Transverse colon (tissue), 4 donors: ENCODE results near the gene DAPL1. TPM values are rescaled to one million over a fixed set of nuclear protein-coding genes. Genes with fewer than 3 reads are reported as not detected.

Experiments
- DNase-seq: peaks from one replicate; pipeline ENCODE4 v3.0.0-alpha.2; 2019
- H3K27ac ChIP-seq, 4 donors: fragments of 200-600 bp; sonication (generic); 2 replicates each; pipeline ENCODE4 v1.5.1; 2016 to 2018; ENCODE audit warnings: inconsistent platforms in 4 of 4
- H3K27me3 ChIP-seq: fragments of 200-600 bp; sonication (generic); 2 replicates; pipeline ENCODE4 v1.5.1; 2017; ENCODE audit warnings: inconsistent platforms
- H3K36me3 ChIP-seq, 4 donors: fragments of 200-600 bp; sonication (generic); 2 replicates each; pipeline ENCODE4 v1.5.1; 2017 to 2019; ENCODE audit warnings: inconsistent platforms in 4 of 4
- H3K4me1 ChIP-seq, 4 donors: fragments of 200-600 bp; sonication (generic); 2 replicates each; pipeline ENCODE4 v1.5.1; 2017 to 2020; ENCODE audit warnings: inconsistent platforms in 4 of 4
- H3K4me3 ChIP-seq, 4 donors: fragments of 200-600 bp; sonication (generic); 1 replicate in 1 of 4; 2 replicates in 3 of 4; pipeline versions ENCODE4 v1.5.1 to v1.6.1; 2017 to 2019; ENCODE audit warnings: inconsistent platforms in 4 of 4
- H3K9me3 ChIP-seq, 2 donors: fragments of 200-600 bp; sonication (generic); 2 replicates each; pipeline ENCODE4 v1.5.1; 2017 to 2019; ENCODE audit warnings: inconsistent platforms in 2 of 2
- EP300 ChIP-seq: sonication (generic); formaldehyde crosslinking; IDR thresholded peaks from one replicate; pipeline ENCODE4 v1.6.1; 2017; ENCODE audit warnings: antibody characterized with exemption, low read depth
- POLR2A ChIP-seq: fragments of 450-650 bp; IDR thresholded peaks from one replicate; pipeline ENCODE4 v1.6.1; 2016; ENCODE audit warnings: antibody characterized with exemption, mild to moderate bottlenecking, moderate library complexity
- POLR2AphosphoS5 ChIP-seq, 3 donors: sonication (generic); formaldehyde crosslinking; IDR thresholded peaks; one replicate each; pipeline ENCODE4 v1.6.1; 2016; ENCODE audit warnings: antibody characterized with exemption in 3 of 3
- WGBS, 2 donors: methylation state at CpG; one replicate each; pipeline ENCODE4 v1.1.5; 2018; ENCODE audit warnings: low coverage in 1 of 2; 5-methylcytosine and 5-hydroxymethylcytosine counted together
- in situ Hi-C, 4 donors: fragments of 200-750 bp; cut with MboI; loops; one replicate each; pipeline versions ENCODE4 v1.15.0 to v1.15.1; 2017; ENCODE audit warnings: low sequenced_read_pairs in 3 of 4, low pct_ligation_motif_present in 1 of 4, low pct_unique_long_range_greater_than_20kb in 1 of 4
- intact Hi-C: fragments of 100-400 bp; cut with DNase I; formaldehyde crosslinking; loops from one replicate; pipeline ENCODE4 v1.15.1; 2023; ENCODE audit warnings: low total_unique reads
- total RNA-seq, 4 donors: library from RNA; depleted of rRNA; stranded (reverse); fragments of >200 nt; gene quantifications; one replicate each; pipeline ENCODE4 v1.1.0, GENCODE V29; 2016
- TF ChIP-seq, protein P1 (sequence below), 5 experiments: fragments of 200-600 bp in 3 of 5; fragments of 450-650 bp in 2 of 5; sonication (generic) in 3 of 5; IDR thresholded peaks; 1 replicate in 2 of 5; 2 replicates in 3 of 5; pipeline ENCODE4 v1.5.1; 2016 to 2017; ENCODE audit warnings: antibody characterized with exemption in 5 of 5, inconsistent platforms in 3 of 5, mild to moderate bottlenecking in 2 of 5, moderate library complexity in 1 of 5

DAPL1 gene
- total RNA-seq, 4 donors from 2014 or later: not detected

GRCh38 chr2:158778243-158778642 lies 16.9 kb upstream of the DAPL1 start:
- no peak for TF ChIP-seq POLR2AphosphoS5 (IDR thresholded peaks at IDR 0.05)
- TF ChIP-seq EP300: no peak
- TF ChIP-seq, protein P1, sequence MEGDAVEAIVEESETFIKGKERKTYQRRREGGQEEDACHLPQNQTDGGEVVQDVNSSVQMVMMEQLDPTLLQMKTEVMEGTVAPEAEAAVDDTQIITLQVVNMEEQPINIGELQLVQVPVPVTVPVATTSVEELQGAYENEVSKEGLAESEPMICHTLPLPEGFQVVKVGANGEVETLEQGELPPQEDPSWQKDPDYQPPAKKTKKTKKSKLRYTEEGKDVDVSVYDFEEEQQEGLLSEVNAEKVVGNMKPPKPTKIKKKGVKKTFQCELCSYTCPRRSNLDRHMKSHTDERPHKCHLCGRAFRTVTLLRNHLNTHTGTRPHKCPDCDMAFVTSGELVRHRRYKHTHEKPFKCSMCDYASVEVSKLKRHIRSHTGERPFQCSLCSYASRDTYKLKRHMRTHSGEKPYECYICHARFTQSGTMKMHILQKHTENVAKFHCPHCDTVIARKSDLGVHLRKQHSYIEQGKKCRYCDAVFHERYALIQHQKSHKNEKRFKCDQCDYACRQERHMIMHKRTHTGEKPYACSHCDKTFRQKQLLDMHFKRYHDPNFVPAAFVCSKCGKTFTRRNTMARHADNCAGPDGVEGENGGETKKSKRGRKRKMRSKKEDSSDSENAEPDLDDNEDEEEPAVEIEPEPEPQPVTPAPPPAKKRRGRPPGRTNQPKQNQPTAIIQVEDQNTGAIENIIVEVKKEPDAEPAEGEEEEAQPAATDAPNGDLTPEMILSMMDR (IDR thresholded peaks at IDR 0.05): no peak
- TF ChIP-seq POLR2A: no peak
- Histone ChIP-seq H3K36me3 (no peaks in the 10 kb centered on the region), H3K27me3 (no peaks in the 10 kb centered on the region), H3K4me1 (no peaks in the 10 kb centered on the region), H3K9me3 (no peaks in the 10 kb centered on the region), H3K4me3 (no peak overlapping the region), H3K27ac (no peak overlapping the region)
- intact Hi-C loops: no loop called here
- 37 to 41% methylated on average over 2 of the region's 2 CpGs for WGBS, 2 donors
- no peak for DNase-seq
- in situ Hi-C loops: no loop called here

DNA sequence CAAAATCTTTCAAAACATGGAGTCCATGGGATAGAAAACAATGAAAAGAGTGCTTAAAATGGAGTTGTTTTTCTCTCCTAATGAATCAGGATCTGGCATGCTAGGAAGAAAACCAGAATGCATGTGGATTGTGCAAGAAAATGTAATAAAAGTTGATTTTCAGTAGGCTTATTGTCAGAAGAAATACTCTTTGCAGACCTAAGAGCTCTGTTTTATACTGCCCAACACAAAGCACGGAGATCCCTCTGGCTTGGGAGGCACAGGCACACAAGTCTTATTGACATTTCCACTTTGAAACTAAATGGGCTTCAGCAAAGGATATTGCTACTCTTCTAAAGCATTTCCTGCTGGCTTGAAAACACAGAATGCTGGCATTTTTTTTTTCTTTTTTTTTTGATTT lies 15.5 kb upstream of the DAPL1 start:
- Histone ChIP-seq H3K36me3 (no peaks in the 10 kb centered on the region), H3K27ac (no peak overlapping the region), H3K27me3 (no peaks in the 10 kb centered on the region), H3K4me1 (no peaks in the 10 kb centered on the region), H3K9me3 (no peaks in the 10 kb centered on the region), H3K4me3 (no peak overlapping the region)
- WGBS, 2 donors: 70 to 78% methylated on average over 1 of the region's 1 CpG
- no peak for DNase-seq
- TF ChIP-seq, protein P1 (IDR thresholded peaks at IDR 0.05): no peak
- TF ChIP-seq POLR2A (no peak), EP300 (no peak), POLR2AphosphoS5 (IDR thresholded peaks at IDR 0.05) (no peak)
- intact Hi-C loops: no loop called here
- in situ Hi-C loops: no loop called here

GRCh38 chr2:158781353-158781961 lies 13.7 kb upstream of the DAPL1 start:
- no peak for DNase-seq
- TF ChIP-seq POLR2AphosphoS5 (IDR thresholded peaks at IDR 0.05) (no peak), POLR2A (no peak), EP300 (no peak)
- TF ChIP-seq, protein P1 (IDR thresholded peaks at IDR 0.05): no peak
- no peak overlapping the region for H3K4me3 ChIP-seq
- no peaks in the 10 kb centered on the region for H3K36me3 ChIP-seq
- H3K9me3 ChIP-seq: no peaks in the 10 kb centered on the region
- intact Hi-C loops (no loop called here), in situ Hi-C loops (no loop called here)
- 76 to 84% methylated on average over 4 of the region's 4 CpGs for WGBS, 2 donors
- no peak overlapping the region for H3K27ac ChIP-seq
- no peaks in the 10 kb centered on the region for H3K4me1 ChIP-seq
- H3K27me3 ChIP-seq: no peaks in the 10 kb centered on the region

DNA sequence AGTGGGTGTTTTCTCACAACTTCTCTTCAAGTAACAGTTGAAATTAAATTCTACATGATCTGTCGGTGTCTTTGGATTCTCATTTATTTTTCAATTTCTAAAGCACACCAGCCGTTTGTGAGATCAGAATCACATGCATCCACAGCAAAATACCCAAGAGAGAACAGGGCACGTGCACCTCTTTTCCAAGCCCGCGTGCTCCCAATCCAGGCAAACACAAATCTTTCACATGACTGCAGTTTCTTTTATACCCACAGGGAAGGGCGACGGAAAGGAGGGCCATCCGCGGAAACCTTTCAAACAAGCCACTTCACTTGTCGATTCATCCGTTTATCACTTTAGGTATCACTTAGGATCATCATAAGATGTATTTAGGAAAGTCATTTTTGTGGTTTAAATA lies 13.0 kb upstream of the DAPL1 start:
- DNase-seq: no peak
- in situ Hi-C loops (no loop called here), intact Hi-C loops (no loop called here)
- no peaks in the 10 kb centered on the region for H3K36me3 ChIP-seq
- no peaks in the 10 kb centered on the region for H3K4me1 ChIP-seq
- TF ChIP-seq, protein P1 (IDR thresholded peaks at IDR 0.05): no peak
- TF ChIP-seq POLR2AphosphoS5 (IDR thresholded peaks at IDR 0.05): no peak
- no peak for TF ChIP-seq POLR2A
- no peak for TF ChIP-seq EP300
- no peaks in the 10 kb centered on the region for H3K27me3 ChIP-seq
- 91 to 94% methylated on average over 10 to 11 of the region's 11 CpGs for WGBS, 2 donors
- H3K4me3 ChIP-seq: no peak overlapping the region
- no peak overlapping the region for H3K27ac ChIP-seq
- H3K9me3 ChIP-seq: no peaks in the 10 kb centered on the region
